Activated CD8-positive, alpha-beta memory T cell treated with anti-CD3 and anti-CD28 coated beads, Interleukin-2, amount 50 U/mL, for 48 hours (primary cell): ENCODE results near the gene CPN1.
"Not testable (repeated sequence)": the region's sequence is repeated elsewhere in the genome, so short reads cannot be mapped to it uniquely, and the experiment has no call there.

ENCODE experiments used
- DNase-seq: peaks from one replicate; pipeline ENCODE4 v3.0.0-alpha.2; 2020

CPN1 gene

DNA sequence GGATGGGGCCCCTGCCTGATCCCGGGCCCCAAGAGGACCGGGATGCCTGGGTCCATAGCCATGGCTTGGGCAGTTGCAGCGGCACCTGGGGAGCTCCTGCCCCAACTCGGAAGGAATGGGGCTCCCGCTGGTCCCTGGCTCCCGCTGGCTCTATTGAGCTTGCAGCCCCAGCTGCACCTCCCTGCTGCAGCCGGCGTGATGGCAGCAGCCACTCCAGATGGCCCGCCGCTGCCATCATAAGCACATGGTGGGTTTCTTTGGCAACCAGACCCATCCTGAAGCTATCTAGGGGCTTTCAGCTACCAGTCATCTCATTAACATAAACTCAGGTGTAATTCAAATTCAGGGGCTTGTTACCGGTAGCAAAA lies 60.8 kb downstream of the CPN1 start:
- no peak for DNase-seq

DNA sequence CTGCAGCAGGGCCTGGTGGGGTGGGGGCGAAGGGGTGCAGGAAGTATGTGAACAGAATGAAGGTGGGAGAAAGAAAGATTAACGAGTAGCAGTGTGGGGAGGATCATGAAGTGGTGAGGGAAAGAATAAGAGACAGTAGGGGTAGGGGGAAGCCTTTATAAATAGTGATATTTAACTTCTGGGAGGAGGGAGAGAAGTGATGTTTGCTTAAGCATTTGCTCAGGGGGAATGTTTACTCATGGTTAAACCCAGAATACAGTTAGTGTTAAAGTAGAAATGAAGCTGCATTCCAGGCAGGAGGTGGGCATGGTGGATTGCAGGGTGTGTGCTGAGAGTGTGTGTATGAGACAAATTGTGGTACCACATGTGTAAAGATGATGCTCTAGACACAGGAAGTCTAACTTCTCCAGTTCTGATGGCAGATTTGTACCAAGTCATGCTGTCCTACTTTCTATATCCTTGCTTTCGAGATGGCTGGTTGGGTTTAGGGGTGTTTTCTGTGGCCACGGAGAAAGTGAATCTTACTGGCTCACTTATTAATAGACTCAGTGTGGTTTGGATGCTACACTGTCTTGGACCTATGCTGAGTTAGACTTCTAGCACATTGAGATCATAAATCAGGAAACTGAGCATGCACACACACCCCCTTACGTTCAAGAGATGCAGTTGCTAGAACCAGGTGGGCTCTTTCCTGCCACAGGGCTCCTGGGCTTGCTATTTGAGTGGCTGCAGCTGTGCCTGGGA lies 61.4 kb downstream of the CPN1 start:
- no peak for DNase-seq

DNA sequence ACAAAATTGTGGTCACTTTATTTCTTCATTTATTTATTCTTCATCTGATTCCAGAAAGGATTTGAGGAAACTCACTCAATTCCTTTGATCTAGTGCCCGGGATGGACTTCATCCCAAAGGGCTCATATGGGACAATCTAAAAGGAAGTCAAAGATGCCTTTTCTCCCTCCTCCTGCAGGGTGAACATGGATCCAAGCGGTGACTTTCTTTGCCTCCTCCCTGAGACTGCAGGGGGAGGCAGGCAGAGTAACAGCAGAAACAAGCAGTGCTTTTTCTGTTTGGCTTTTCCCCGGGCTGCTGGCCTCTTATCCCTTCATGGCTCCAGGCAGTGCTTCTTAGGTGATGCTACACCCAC lies 61.9 kb downstream of the CPN1 start:
- no peak for DNase-seq

- no peak for DNase-seq
Measured at GRCh38 chr10:100014071-100014762, 67.5 kb downstream of the CPN1 start.

DNA sequence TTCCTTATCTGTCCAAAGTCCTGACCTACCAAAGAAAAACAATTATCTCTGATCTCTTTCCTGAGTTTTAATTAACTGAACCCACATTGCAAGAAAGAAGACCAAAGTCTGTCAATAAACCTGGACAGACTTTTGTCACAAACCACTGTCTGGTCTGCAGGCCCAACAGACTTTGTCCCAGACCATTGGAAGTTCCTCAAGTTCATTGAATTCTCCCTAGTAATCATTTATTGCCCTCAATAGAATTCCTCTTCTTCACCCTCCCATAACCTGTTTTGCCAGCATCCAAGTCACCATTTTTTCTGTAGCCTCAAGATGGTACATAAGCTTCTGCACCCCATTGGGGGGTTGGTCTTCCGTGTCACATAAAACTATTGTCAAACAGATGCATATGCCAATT lies 68.0 kb downstream of the CPN1 start:
- no peak for DNase-seq

DNA sequence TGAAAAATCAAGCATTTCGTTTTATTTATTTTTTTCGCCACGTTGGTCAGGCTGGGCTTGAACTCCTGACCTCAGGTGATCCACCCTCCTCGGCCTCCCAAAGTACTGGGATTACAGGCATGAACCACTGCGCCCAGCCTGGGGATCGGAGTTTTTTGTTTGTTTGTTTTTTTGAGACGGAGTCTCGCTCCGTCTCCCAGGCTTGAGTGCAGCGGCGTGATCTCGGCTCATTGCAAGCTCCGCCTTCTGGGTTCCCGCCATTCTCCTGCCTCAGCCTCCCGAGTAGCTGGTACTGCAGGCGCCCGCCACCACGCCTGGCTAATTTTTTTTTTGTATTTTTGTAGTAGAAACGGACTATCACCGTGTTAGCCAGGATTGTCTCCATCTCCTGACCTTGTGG lies 69.8 kb downstream of the CPN1 start:
- not testable (repeated sequence) for DNase-seq

DNA sequence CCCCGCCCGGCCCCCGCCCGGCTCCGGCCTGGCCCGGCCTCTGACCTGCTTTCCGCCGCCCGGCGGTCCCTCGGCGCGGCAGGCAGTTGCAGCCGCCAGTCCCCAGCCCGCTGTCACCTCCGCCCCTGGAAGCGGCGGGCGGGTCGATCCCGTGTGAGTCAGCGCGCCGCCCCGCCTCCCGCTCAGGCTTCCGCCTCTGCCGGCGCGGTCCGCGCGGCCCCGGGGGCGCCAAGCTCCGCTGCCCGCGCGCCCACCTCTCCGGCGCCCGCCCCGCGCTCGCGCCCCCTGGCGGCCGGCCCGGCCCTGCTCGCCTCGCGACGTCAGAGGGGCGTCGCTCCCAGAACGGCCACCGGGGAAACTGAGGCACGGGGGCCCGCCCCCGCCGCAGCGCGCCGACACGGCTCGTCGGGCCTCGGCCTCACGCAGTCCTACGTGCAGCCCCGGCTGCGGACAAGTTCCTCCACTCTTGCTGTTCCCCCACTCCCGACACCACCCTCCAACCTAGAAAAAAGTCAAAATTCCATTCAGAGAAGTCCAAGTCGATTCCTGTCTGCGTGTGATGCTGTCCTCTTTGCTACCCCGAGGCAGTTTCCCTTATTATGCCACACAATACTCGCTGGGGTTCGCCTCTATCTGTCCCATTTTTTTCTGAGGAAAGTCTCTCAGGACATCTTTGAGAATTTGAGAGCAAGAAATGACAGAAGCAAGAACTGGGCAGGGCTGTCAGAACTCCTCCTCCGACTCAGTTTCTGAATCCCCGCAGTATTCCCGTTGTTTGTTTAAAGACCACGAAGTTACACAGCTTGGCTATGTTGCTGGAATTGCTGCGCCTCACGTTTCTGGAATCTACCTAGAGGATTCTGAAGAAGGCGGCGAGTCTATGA lies 71.6 kb downstream of the CPN1 start, which contains the start of gene DNMBP:
Gene DNMBP (minus strand): TSS at position 155 of the 884 bp plus-strand sequence. CDS start 37,823 bp downstream, outside the sequence.
- peak; percentile 91 for DNase-seq

DNA sequence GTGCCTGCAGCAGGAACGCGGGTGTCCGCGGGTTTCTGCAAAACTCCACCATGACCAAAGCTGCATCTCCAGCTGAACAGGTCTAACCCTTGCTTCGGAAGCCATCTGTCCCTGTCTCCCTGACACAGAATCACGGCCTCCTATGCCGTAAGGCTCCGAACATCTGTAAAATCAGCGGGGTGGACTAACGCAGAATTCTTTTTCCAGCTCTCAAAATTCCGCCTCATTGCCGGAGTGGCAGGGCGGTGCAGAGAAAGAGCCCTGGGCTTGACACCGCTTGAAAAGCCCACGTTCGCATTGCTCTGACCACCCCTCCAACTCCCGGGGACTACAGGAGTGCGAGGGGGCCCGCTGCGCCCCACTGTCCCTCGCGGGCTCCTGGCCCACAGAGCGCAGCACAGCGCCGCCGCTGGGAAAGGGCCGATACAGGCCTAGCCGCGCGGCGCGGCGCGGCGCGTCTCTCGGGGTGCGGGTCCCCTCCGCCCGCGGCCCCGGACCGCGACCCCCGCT lies 72.3 kb downstream of the CPN1 start:
- peak; percentile 57 for DNase-seq

DNA sequence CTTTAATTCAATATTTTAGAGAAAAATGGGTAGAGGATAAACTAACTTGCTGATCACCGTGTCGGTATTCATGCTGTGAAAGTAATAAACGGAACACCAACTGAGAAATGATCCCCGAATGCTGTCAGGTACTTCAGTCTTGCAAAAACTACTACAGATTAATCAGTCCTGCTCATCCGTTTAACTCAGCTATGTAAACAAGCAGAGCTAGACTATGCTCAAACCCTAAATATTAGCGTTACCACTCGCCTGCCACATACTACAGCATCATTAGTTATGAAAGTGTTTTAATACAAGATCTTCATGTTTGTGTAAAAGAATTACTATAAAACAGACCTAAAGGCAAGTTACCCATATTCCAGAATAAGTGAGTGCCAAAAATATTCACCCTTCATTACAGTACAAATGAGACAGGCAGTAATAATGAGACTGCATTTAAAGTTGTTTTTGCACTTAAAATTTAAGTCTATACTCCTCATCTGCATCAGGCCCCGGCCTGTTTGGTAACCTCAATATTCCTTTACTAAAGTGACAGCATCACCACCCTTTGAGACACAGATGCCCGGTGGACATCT lies 72.9 kb downstream of the CPN1 start:
- DNase-seq: no peak

- DNase-seq: no peak
Measured at GRCh38 chr10:100008142-100008522, 73.5 kb downstream of the CPN1 start.

DNA sequence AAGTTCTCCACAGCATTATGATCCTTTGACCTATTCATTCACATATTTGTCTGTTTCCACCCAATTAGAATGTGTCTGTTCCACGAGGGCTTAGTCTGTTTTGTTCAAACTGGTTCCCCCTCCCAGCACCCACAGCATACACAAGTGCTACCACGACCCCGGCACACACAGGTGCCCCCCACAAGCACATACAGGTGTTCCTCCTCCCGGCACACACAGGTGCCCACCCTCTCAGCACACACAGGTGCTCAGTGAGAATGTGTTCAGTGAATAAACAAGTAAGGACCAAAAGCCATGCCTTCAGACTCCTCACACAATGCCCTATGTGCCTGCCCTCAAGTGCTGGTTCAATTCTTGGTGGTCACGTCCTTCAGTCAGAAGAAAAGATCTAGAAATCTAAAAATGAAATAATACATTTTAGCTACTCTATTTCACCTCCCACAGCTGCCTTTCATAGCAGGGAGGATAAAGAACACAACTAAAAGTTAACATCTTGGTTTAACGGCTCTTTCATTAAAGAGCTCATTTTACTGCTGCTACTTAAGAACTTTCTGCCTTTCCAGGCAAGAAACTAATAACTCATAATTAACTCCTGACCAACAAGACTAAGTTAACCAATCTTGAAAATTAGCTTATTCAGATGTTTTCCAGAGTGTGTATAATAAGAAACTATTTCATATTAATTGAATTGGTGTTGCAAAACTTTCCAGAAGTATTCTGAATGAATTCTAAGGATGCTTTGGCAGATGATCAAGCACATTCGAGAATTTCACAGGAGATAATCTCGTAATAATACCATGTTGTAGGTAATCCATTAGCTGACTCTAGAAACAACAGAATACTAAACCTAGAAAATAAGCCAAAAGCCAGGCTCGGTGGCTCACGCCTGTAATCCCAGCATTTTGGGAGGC lies 74.2 kb downstream of the CPN1 start:
- DNase-seq: no peak

DNA sequence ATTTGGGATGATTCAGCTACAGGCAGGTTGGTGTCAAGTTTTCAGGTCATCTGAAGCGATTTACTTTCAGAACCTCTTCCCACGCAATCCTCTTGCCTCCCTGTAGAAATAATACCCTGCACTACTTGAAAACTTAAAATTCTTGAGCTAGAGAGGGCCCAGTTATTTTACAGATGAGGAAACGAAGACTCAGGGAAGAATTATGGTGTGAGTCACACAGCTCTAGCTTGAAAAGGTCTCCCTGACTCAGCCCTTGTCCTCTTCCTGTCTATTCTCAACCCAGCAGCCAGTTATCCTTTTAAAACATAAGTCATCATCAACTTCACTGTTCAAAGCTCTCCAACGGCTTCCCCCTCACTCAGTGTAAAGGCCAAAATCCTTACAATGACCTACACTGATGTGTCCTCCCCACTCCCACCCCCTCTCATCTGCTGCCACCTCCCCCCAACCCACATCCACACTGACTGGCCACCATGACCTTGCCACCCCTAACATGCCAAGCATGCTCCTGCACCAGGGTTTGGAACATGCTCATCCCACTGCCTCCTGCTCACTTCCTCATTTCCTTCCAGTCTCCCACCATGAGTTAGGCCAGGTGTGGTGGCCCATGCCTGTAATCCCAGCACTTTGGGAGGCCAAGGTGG lies 75.3 kb downstream of the CPN1 start:
- no peak for DNase-seq

DNA sequence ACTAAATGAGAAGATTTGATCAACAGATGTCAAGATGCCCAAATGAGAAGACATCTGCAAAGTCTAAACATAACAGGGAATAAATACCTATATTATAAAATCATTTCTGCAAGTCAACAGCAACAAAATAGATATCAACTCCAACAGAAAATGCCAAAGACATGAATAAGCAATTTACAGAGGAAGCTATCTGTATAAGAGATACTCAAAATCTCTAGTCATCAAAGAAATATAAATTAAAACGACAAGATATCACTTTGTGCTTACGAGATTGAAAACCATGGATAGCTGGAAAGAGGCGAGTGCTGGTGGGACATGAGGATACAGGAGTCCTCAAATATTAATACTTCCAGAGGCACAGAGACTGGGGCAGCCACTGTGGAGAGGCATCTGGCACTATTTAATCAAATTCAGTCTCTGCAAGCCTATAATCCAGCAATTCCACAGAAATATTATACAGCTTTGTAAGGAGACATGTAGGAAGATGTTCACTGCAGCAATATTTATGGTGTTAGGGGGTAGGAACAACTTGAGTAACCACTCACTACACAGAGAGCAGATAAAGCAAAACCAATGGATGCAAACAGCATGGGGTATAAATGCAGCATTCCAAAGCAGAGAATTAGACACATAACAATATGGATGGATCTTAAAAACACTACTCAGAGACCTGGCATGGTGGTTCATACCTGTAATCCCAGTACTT lies 76.7 kb downstream of the CPN1 start:
- no peak for DNase-seq

- no peak for DNase-seq
Measured at GRCh38 chr10:100000109-100000644, 81.5 kb downstream of the CPN1 start.

GRCh38 chr10:99999319-100000108 lies 82.2 kb downstream of the CPN1 start:
- DNase-seq: no peak

DNA sequence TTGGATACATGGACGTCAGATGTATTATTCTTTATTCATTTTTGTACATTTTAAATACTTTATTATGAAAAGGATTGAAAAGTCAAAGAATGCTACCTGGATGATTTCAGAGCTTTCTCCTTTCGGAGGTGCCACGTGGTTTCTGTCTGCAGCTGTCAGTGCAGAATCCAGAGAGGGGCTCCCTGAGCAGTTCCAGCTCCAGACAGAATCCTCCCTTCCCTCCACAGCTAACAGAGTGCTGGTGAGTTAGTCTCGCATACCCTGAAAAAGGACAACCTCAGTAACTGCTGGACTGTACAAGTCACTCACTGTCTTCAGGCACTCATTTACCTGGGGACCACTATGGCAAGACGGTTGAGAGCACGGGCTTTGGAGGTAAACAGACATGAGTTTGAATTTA lies 82.8 kb downstream of the CPN1 start:
- no peak for DNase-seq

GRCh38 chr10:99996671-99997648 lies 84.7 kb downstream of the CPN1 start:
- no peak for DNase-seq

- DNase-seq: no peak
Measured at GRCh38 chr10:99995713-99996112, 86.0 kb downstream of the CPN1 start.
